Gastroesophageal sphincter (tissue), 4 donors: Measurements from ENCODE around the gene SELENOS. TPM values are rescaled to one million over a fixed set of nuclear protein-coding genes. Genes with fewer than 3 reads are reported as not detected.
A peak's percentile ranks its signal among the peaks of the same experiment; 100 is the strongest.

ENCODE experiments used
- ATAC-seq: fragments of 150-250 bp; one replicate; pipeline ENCODE4 v1.9.1; 2016; ENCODE audit warnings: mild to moderate bottlenecking, moderate library complexity
- H3K27ac ChIP-seq, 4 donors: fragments of 200-600 bp; sonication (generic) in 3 of 4; 1 replicate in 3 of 4; 2 replicates in 1 of 4; pipeline ENCODE4 v1.5.1; 2016 to 2019
- H3K27me3 ChIP-seq: fragments of 200-600 bp; sonication (generic); one replicate; pipeline ENCODE4 v1.5.1; 2019
- H3K36me3 ChIP-seq, 2 donors: fragments of 200-600 bp; sonication (generic); one replicate each; pipeline ENCODE4 v1.5.1; 2019; ENCODE audit warnings: control low read depth in 1 of 2
- H3K4me1 ChIP-seq, 3 donors: fragments of 200-600 bp; sonication (generic); 1 replicate in 2 of 3; 2 replicates in 1 of 3; pipeline ENCODE4 v1.5.1; 2016 to 2019; ENCODE audit warnings: control low read depth in 2 of 3
- H3K4me3 ChIP-seq, 2 donors: fragments of 200-600 bp; sonication (generic); one replicate each; pipeline ENCODE4 v1.5.1; 2019; ENCODE audit warnings: mild to moderate bottlenecking in 1 of 2, moderate library complexity in 1 of 2
- H3K9me3 ChIP-seq, 3 donors: fragments of 200-600 bp; sonication (generic); one replicate each; pipeline ENCODE4 v1.5.1; 2017 to 2019; ENCODE audit warnings: control low read depth in 2 of 3
- EP300 ChIP-seq: sonication (generic); formaldehyde crosslinking; IDR thresholded peaks from one replicate; pipeline ENCODE4 v1.6.1; 2017; ENCODE audit warnings: antibody characterized with exemption, mild to moderate bottlenecking
- POLR2A ChIP-seq, 2 donors: fragments of 450-650 bp; IDR thresholded peaks; one replicate each; pipeline ENCODE4 v1.6.1; 2017; ENCODE audit warnings: antibody characterized with exemption in 2 of 2, mild to moderate bottlenecking in 2 of 2, moderate library complexity in 1 of 2
- POLR2AphosphoS5 ChIP-seq: sonication (generic); formaldehyde crosslinking; IDR thresholded peaks from one replicate; pipeline ENCODE4 v1.6.1; 2017; ENCODE audit warnings: antibody characterized with exemption
- WGBS, 2 donors: methylation state at CpG; one replicate each; pipeline ENCODE4 v1.1.5; 2018; ENCODE audit warnings: low coverage in 1 of 2; 5-methylcytosine and 5-hydroxymethylcytosine counted together
- total RNA-seq, 4 donors: library from RNA; depleted of rRNA; stranded (reverse); fragments of >200 nt; gene quantifications; one replicate each; pipeline ENCODE4 v1.1.0, GENCODE V29; 2016
- TF ChIP-seq, protein P1 (sequence below), 4 experiments: fragments of 200-600 bp in 2 of 4; fragments of 450-650 bp in 2 of 4; sonication (generic) in 1 of 4; IDR thresholded peaks; one replicate each; pipeline ENCODE4 v1.5.1; 2017 to 2019; ENCODE audit warnings: antibody characterized with exemption in 4 of 4, mild to moderate bottlenecking in 2 of 4, moderate library complexity in 2 of 4

SELENOS gene, protein sequence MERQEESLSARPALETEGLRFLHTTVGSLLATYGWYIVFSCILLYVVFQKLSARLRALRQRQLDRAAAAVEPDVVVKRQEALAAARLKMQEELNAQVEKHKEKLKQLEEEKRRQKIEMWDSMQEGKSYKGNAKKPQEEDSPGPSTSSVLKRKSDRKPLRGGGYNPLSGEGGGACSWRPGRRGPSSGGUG
- 10 to 100 TPM; 56.1 to 75.5 (median 64.5) TPM for total RNA-seq

DNA sequence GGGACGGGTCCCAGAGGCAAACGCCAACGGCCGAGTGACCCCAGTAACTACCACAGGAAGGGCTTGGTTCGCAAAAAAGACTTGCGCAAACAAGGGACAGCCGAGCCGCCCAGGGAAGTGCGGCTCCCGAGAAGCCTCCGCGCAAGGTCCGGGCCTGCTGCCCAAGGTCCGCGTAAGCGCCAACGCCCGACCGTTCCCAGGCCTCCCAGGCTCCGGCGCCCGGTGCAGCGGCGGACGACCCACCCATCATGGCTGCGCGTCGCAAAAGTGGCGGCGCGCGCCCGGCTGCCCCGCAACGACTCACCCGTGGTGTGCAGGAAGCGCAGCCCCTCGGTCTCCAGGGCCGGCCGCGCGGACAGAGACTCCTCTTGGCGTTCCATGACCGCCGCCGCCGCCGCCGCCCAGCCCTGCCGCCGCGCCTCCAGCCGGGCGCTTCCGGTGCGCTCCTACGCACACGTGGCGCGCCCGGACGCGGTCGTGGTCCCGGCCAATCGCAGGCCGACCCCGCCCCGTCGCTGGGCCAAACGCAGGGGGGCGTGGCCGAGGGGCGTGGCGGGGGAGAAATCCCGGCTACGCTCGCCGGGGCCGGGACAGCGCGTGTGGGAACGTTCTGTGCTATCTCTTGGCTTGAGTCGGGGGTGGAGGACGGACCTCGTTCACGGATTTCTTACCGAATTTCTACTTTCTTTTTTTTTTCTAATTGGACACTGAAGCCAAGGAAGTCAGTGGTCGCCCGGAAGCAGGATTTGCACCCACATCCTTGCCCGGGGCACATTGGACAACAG is at the start of gene SELENOS:
SELENOS (minus strand) TSS at position 448 of the 785 bp plus-strand sequence; CDS start at position 380, 68 bp downstream.
- TF ChIP-seq, protein P1, sequence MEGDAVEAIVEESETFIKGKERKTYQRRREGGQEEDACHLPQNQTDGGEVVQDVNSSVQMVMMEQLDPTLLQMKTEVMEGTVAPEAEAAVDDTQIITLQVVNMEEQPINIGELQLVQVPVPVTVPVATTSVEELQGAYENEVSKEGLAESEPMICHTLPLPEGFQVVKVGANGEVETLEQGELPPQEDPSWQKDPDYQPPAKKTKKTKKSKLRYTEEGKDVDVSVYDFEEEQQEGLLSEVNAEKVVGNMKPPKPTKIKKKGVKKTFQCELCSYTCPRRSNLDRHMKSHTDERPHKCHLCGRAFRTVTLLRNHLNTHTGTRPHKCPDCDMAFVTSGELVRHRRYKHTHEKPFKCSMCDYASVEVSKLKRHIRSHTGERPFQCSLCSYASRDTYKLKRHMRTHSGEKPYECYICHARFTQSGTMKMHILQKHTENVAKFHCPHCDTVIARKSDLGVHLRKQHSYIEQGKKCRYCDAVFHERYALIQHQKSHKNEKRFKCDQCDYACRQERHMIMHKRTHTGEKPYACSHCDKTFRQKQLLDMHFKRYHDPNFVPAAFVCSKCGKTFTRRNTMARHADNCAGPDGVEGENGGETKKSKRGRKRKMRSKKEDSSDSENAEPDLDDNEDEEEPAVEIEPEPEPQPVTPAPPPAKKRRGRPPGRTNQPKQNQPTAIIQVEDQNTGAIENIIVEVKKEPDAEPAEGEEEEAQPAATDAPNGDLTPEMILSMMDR (IDR thresholded peaks at IDR 0.05): peak in 1 of 4 experiments; percentile 23
- TF ChIP-seq POLR2A (IDR thresholded peaks at IDR 0.05) (peak; percentile 91 to 94), POLR2AphosphoS5 (peak; percentile 69), EP300 (no peak)
- Histone ChIP-seq H3K27ac (peak within 1 kb of the TSS; percentile 52 to 94 (median 94)), H3K4me3 (peak within 1 kb of the TSS; percentile 57 to 87), H3K27me3 (no peaks in the 10 kb centered on the region), H3K4me1 (peaks cover 0 to 29% (median 12%) of the 10 kb centered on the region in 3 donors), H3K9me3 (no peaks in the 10 kb centered on the region), H3K36me3 (peaks cover 3 to 60% of the 10 kb centered on the region in 2 donors)
- WGBS, 2 donors: 0% methylated on average over 17 of the region's 91 CpGs; no CpG with 5 or more reads in 1 of the 2 donors
- ATAC-seq: peak; percentile 98

DNA sequence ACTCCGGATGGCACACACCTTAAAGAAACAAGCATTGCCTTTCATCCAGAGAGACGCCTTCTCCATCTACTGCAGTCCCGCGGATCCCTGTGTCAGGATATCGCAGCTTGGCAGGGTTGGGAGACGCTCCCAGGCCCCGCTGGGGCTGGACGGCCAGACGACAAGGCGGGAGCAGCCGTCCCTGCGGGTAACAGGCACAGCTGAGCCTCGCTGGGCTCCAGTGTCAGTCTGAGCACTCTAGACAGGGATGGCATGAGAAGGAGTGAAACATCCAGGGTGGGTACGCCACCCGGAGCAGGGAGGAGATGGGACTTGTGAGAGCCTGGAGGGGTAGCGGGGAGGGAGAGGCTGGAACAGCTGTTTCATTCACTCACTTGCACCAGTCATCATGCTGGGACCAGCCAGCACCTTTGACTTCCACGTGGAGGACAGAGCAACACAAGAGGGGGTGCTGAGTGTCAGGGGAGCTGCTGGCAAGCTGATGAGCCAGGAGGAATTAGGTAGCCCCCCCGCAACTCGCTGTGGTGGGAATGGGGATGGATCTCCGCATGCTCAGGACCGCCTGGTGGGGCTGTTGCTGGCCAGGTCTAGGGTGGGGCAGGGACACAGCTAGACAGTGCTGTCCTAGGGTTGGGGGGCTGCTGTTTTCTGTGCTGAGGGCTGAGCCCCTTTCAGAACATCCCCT is 49.3 kb upstream of the SELENOS start:
- no peaks in the 10 kb centered on the region for H3K4me1 ChIP-seq
- no peak overlapping the region for H3K27ac ChIP-seq
- WGBS, 2 donors: 73% methylated on average over 3 of the region's 21 CpGs; no CpG with 5 or more reads in 1 of the 2 donors
- peaks cover 10% of the 10 kb centered on the region for H3K27me3 ChIP-seq
- H3K9me3 ChIP-seq: no peaks in the 10 kb centered on the region
- H3K4me3 ChIP-seq: no peak overlapping the region
- no peaks in the 10 kb centered on the region for H3K36me3 ChIP-seq
- no peak for ATAC-seq
- TF ChIP-seq POLR2A (IDR thresholded peaks at IDR 0.05): no peak
- TF ChIP-seq EP300: no peak
- TF ChIP-seq, protein P1 (IDR thresholded peaks at IDR 0.05): no peak
- no peak for TF ChIP-seq POLR2AphosphoS5

DNA sequence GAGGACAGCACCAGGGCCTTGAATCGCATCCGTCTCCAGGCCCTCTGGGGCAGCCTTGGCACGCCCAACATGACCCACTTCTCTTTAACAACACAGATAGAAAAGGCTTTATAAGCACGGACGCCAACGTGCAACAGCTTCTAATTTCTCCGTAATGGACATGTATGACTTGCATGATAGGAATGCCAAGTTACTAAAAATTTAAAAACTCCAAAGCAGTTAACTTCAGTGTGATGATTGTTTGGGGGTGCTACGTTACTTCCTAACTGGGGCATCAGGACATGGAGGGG is 48.7 kb upstream of the SELENOS start:
- Histone ChIP-seq H3K4me3 (no peak overlapping the region), H3K27me3 (peaks cover 12% of the 10 kb centered on the region), H3K4me1 (no peaks in the 10 kb centered on the region), H3K36me3 (no peaks in the 10 kb centered on the region), H3K9me3 (no peaks in the 10 kb centered on the region), H3K27ac (no peak overlapping the region)
- TF ChIP-seq POLR2AphosphoS5 (no peak), POLR2A (IDR thresholded peaks at IDR 0.05) (no peak), EP300 (no peak)
- TF ChIP-seq, protein P1 (IDR thresholded peaks at IDR 0.05): no peak
- 80% methylated on average over 4 of the region's 8 CpGs; no CpG with 5 or more reads in 1 of the 2 donors for WGBS, 2 donors
- ATAC-seq: no peak

DNA sequence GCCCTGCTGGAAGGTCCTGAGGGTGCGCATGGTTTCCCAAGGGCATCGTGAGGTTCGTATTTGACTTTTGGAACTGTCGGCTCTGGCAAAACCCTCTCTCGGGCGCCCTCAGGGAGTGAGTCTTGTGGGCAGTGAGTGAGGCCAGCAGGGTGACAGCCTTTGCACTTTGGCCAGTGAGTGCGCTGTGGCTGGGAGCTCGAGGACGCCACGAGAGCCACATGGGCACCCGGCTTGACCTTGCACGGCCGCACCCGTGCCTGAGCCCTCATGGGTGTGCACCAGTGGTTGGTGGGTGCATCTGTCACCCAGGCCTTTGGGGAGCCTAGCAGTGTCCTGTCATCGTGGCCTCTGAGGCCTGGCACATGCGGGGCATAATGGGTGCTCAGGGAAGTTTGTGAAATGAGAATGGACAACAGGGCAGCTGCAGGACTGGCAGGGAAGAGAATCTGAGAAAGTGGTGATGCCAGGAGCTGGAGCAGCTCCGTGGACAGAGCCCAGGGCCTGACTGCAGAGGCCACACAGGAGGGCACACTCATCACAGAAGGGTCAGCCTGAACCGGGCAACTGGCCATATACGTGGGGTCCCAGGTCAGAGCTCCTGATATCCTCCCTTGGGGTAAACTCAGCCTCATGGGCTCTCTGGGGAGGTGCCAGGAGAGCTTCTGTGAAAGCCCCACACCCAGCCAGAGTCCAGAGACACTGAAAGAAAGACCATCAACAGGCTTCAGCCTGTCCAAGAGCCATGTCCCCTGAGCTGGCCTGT is 48.2 kb upstream of the SELENOS start:
- H3K36me3 ChIP-seq: no peaks in the 10 kb centered on the region
- peaks cover 17% of the 10 kb centered on the region for H3K27me3 ChIP-seq
- TF ChIP-seq POLR2A (IDR thresholded peaks at IDR 0.05) (no peak), POLR2AphosphoS5 (no peak), EP300 (no peak)
- TF ChIP-seq, protein P1 (IDR thresholded peaks at IDR 0.05): no peak
- H3K9me3 ChIP-seq: no peaks in the 10 kb centered on the region
- no peak overlapping the region for H3K27ac ChIP-seq
- ATAC-seq: no peak
- WGBS, 2 donors: 87 to 91% methylated on average over 4 to 6 of the region's 19 CpGs
- H3K4me3 ChIP-seq: no peak overlapping the region
- H3K4me1 ChIP-seq: no peaks in the 10 kb centered on the region
